GM12878 (cell line): Measurements from ENCODE around the gene SHANK3. TPM values are rescaled to one million over a fixed set of nuclear protein-coding genes. Genes with fewer than 3 reads are reported as not detected.
"Not testable (repeated sequence)": the region's sequence is repeated elsewhere in the genome, so short reads cannot be mapped to it uniquely, and the experiment has no call there.

ENCODE experiments used
- ATAC-seq: fragments of 200-7000 bp; cut with Tn5 transposase; 3 replicates; pipeline ENCODE4 v1.9.1; 2020; ENCODE audit warnings: mild to moderate bottlenecking, moderate library complexity
- BruUV-seq: library from RNA; stranded (reverse); fragments of 400-500 nt; replicated peaks from 2 replicates; lab custom pipeline; 2021; lab: Mats Ljungman, UMichigan
- CTCF ChIA-PET: fragments of 300-600 bp; sonication (Branson Sonifier 250); formaldehyde crosslinking; extraction: SDS; loops from one replicate; lab custom pipeline; 2021; ENCODE audit warnings: inconsistent platforms; lab: Yijun Ruan, JAX
- POLR2A ChIA-PET: fragments of 350-600 bp; formaldehyde crosslinking; extraction: SDS; loops from one replicate; lab custom pipeline; 2021; ENCODE audit warnings: inconsistent platforms; lab: Charles Lee
- RAD21 ChIA-PET: fragments of 300-600 bp; sonication (Branson Sonifier 250); formaldehyde crosslinking; loops from one replicate; lab custom pipeline; 2023; ENCODE audit warnings: antibody characterized with exemption; ENCODE audit not compliant: unreplicated experiment; lab: Charles Lee
- SMC1A ChIA-PET: fragments of 300-600 bp; sonication (Branson Sonifier 250); formaldehyde crosslinking; loops from one replicate; lab custom pipeline; 2023; ENCODE audit not compliant: unreplicated experiment, uncharacterized antibody; lab: Charles Lee
- DNase-seq: peaks from one replicate; pipeline ENCODE4 v3.0.0-alpha.2; 2011; ENCODE audit warnings: low read depth, low spot score
- FAIRE-seq: peaks from 3 replicates; lab custom pipeline; 2011; peaks lifted over from hg19 to GRCh38; lab: Jason Lieb, UNC
- H2AFZ ChIP-seq: 2 replicates; pipeline ENCODE4 v1.6.0; 2011; ENCODE audit warnings: low read depth, low read length, control low read depth; ENCODE audit not compliant: control insufficient read depth
- H3K27ac ChIP-seq: 2 replicates; pipeline ENCODE4 v1.5.1; 2011; ENCODE audit warnings: control low read depth; ENCODE audit not compliant: control insufficient read depth, insufficient read depth
- H3K27me3 ChIP-seq, 2 experiments: replicated peaks in 1 of 2; 2 replicates each; pipeline versions ENCODE4 v1.6.0 to v1.6.1; 2011; ENCODE audit warnings: low read length in 1 of 2; ENCODE audit not compliant: control insufficient read depth in 2 of 2, insufficient read depth in 2 of 2
- H3K36me3 ChIP-seq, 2 experiments: 2 replicates each; pipeline ENCODE4 v1.5.1; 2011; ENCODE audit warnings: low read length in 1 of 2; ENCODE audit not compliant: control insufficient read depth in 2 of 2, insufficient read depth in 2 of 2
- H3K4me1 ChIP-seq: 2 replicates; pipeline ENCODE4 v1.6.1; 2011; ENCODE audit warnings: mild to moderate bottlenecking, low read length, moderate library complexity, mixed read lengths; ENCODE audit not compliant: control insufficient read depth, insufficient read depth
- H3K4me2 ChIP-seq: 2 replicates; pipeline ENCODE4 v1.6.0; 2011; ENCODE audit warnings: control low read depth; ENCODE audit not compliant: control insufficient read depth, insufficient read depth
- H3K4me3 ChIP-seq: fragments of 200-600 bp; sonication (generic); 2 replicates; pipeline ENCODE4 v1.5.1; 2016
- H3K79me2 ChIP-seq: 2 replicates; pipeline ENCODE4 v1.6.0; 2011; ENCODE audit warnings: low read length; ENCODE audit not compliant: control insufficient read depth, insufficient read depth
- H3K9ac ChIP-seq: 2 replicates; pipeline ENCODE4 v1.8.0; 2011; ENCODE audit warnings: low read length, control low read depth, mixed read lengths; ENCODE audit not compliant: control insufficient read depth, insufficient read depth
- H3K9me3 ChIP-seq: replicated peaks from 3 replicates; pipeline ENCODE4 v1.5.1; 2011; ENCODE audit warnings: mild to moderate bottlenecking, low read length; ENCODE audit not compliant: control insufficient read depth, insufficient read depth
- H4K20me1 ChIP-seq: 2 replicates; pipeline ENCODE4 v1.6.0; 2011; ENCODE audit not compliant: control insufficient read depth, insufficient read depth
- WGBS: methylation state at CpG from one replicate; pipeline ENCODE4 v1.1.6; 2016; ENCODE audit warnings: low lambda C conversion rate; ENCODE audit not compliant: insufficient replicate concordance, insufficient coverage; ENCODE audit errors: missing lambda C conversion rate; 5-methylcytosine and 5-hydroxymethylcytosine counted together
- in situ Hi-C: fragments of 300-500 bp; cut with MboI; formaldehyde crosslinking; loops from 9 replicates; pipeline ENCODE4 v1.14.3; 2018; ENCODE audit warnings: mixed read lengths
- intact Hi-C: fragments of 100-400 bp; cut with micrococcal nuclease; formaldehyde crosslinking; loops from one replicate; pipeline ENCODE4 v1.14.2; 2022; ENCODE audit not compliant: unreplicated experiment
- polyA plus RNA-seq, 11 experiments: library from polyadenylated mRNA; depleted of rRNA in 4 of 11; unstranded in 6 of 11; stranded (reverse) in 5 of 11; fragments of >200 nt; fragmentation: Nextera tagmentation in 4 of 11; fragmentation: Illumina TruSeq in 1 of 11; extraction: Ambion mirVana in 4 of 11; extraction: Trizol in 1 of 11; gene quantifications; 1 replicate in 1 of 11; 2 replicates in 10 of 11; pipeline versions ENCODE4 v1.2.1 to v1.2.3, GENCODE V29; 2011 to 2016; ENCODE audit warnings: inconsistent platforms in 2 of 11, missing spikeins in 2 of 11, low read depth in 1 of 11
- total RNA-seq, 4 experiments: library from RNA; depleted of rRNA in 3 of 4; stranded (reverse); fragments of >200 nt in 3 of 4; fragmentation: Illumina TruSeq in 1 of 4; extraction: Trizol in 1 of 4; gene quantifications; 2 replicates each; pipeline versions ENCODE4 v1.2.1 to v1.2.3, GENCODE V29; 2013 to 2021

Gene SHANK3
- total and polyA plus RNA-seq, 10 of the 15 experiments (the other 5 are each of a cell fraction or from before 2014, with no cell fraction given): under 0.01 to 0.10 (median 0.05) TPM; not detected in 6

- H3K79me2 ChIP-seq, H3K27ac ChIP-seq, H3K36me3 ChIP-seq, ATAC-seq, BruUV-seq, POLR2A ChIA-PET, FAIRE-seq, H3K9ac ChIP-seq, in situ Hi-C loops, SMC1A ChIA-PET, H2AFZ ChIP-seq, RAD21 ChIA-PET, CTCF ChIA-PET, H3K4me1 ChIP-seq, intact Hi-C loops, H3K9me3 ChIP-seq, DNase-seq, H3K4me3 ChIP-seq, H4K20me1 ChIP-seq, H3K4me2 ChIP-seq: not testable (repeated sequence)
- WGBS: 48% methylated on average over 13 of the region's 17 CpGs
- H3K27me3 ChIP-seq: peaks cover 3 to 15% of the 10 kb centered on the region in 2 experiments; a peak in 1 of 4 replicates
Observed at GRCh38 chr22:50643021-50643820, 29.4 kb upstream of the SHANK3 start.

- FAIRE-seq: peak; percentile 68
- H2AFZ ChIP-seq, in situ Hi-C loops, H3K9ac ChIP-seq, H3K27ac ChIP-seq, H3K9me3 ChIP-seq, H3K4me1 ChIP-seq, ATAC-seq, CTCF ChIA-PET, H3K79me2 ChIP-seq, intact Hi-C loops, RAD21 ChIA-PET, H3K36me3 ChIP-seq, SMC1A ChIA-PET, POLR2A ChIA-PET, H3K4me2 ChIP-seq, DNase-seq, H4K20me1 ChIP-seq, H3K4me3 ChIP-seq, BruUV-seq: not testable (repeated sequence)
- peaks cover 3 to 15% of the 10 kb centered on the region in 2 experiments; a peak in 1 of 4 replicates for H3K27me3 ChIP-seq
- 11% methylated on average over 3 of the region's 3 CpGs for WGBS
Observed at GRCh38 chr22:50643821-50644101, 28.9 kb upstream of the SHANK3 start.
